HG03521 (cell line): ENCODE measurements around the gene GRM3.

Experiments
- ATAC-seq: cut with Tn5 transposase; IDR thresholded peaks from one replicate; pipeline ENCODE4 v1.9.1; 2021; ENCODE audit warnings: mild to moderate bottlenecking, moderate library complexity; ENCODE audit not compliant: unreplicated experiment

Gene GRM3

DNA sequence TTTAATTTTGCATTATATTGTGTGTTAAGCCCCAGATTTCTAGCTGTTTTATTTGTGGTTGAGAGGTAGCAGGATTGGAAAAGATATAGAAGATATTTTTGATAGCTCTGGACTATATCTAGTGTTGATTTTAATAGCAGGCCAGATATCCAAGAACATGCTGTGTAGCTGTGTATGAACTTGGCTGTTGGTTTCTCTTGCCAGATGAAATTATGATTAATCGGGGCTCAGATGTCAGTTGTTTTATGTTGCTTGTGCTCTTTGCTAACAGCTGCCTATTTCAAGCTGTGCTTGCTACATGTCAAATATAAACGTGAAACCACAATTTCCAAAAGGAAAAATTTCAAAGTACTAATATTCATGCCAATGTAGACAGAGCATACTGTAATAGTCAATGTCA lies 141.1 kb downstream of the GRM3 start:
- no peak for ATAC-seq

DNA sequence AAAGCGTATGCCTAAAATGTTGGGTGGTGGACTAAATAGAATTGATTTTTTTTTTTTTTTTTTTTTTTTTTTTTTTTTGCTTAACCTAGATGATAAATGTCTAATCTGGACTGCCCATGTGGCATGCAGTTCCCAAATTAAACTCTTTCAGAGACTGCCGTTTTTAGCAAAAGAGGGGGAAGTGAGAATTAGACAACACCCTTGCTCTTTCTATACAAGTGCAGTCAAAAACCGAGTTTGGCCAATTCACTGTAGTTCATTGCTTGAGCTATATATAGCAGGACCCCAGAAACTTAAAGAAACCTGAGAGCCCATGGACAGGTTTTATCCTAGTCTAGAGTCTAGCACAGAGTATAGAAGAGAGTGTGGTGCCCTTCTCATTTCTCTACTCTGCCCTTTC lies 141.9 kb downstream of the GRM3 start:
- ATAC-seq: peak; percentile 69

DNA sequence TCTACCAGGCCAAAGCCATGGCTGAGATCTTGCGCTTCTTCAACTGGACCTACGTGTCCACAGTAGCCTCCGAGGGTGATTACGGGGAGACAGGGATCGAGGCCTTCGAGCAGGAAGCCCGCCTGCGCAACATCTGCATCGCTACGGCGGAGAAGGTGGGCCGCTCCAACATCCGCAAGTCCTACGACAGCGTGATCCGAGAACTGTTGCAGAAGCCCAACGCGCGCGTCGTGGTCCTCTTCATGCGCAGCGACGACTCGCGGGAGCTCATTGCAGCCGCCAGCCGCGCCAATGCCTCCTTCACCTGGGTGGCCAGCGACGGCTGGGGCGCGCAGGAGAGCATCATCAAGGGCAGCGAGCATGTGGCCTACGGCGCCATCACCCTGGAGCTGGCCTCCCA lies 142.7 kb downstream of the GRM3 start:
- ATAC-seq: no peak

DNA sequence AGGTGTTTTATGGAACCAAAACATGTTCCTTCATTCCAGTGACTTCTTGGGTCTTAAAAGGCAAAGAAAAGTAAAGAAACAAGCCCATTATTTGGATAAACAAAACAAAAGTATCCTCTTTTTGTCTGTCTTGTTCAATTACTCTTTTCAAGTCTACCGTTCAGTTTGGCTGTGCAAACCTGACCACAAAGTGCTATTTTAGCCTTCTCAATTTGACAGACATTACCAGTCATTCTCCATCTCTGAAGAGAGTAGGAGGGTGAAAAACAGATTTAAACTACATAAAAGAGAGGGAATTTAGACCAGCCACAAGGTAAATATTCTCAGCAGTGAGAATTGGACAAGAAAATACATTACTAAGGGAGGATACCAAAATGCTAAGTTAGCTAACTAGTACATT lies 145.2 kb downstream of the GRM3 start:
- no peak for ATAC-seq

- ATAC-seq: peak; percentile 40
Observed at GRCh38 chr7:86790383-86790782, 146.7 kb downstream of the GRM3 start.

- no peak for ATAC-seq
Observed at GRCh38 chr7:86792260-86792659, 148.6 kb downstream of the GRM3 start.

DNA sequence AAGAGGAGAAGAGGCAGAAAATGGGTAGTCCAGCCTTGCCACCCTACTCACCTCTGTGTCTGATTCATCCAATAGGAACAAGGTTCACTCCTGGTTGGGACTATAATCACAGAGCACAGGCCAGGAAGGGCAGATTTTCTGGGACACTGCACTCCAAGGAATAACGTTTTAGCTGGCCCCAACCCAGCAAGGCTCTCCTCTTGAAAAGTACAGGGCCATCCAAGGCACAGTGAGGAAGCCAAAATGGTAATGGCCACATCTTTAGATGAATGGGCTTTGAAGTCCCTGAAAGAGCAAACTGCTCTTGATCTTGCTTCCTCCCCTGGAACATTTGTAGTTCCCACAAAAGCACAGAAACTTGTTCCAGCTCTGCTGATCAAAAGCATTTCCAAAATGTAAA lies 149.4 kb downstream of the GRM3 start:
- no peak for ATAC-seq

DNA sequence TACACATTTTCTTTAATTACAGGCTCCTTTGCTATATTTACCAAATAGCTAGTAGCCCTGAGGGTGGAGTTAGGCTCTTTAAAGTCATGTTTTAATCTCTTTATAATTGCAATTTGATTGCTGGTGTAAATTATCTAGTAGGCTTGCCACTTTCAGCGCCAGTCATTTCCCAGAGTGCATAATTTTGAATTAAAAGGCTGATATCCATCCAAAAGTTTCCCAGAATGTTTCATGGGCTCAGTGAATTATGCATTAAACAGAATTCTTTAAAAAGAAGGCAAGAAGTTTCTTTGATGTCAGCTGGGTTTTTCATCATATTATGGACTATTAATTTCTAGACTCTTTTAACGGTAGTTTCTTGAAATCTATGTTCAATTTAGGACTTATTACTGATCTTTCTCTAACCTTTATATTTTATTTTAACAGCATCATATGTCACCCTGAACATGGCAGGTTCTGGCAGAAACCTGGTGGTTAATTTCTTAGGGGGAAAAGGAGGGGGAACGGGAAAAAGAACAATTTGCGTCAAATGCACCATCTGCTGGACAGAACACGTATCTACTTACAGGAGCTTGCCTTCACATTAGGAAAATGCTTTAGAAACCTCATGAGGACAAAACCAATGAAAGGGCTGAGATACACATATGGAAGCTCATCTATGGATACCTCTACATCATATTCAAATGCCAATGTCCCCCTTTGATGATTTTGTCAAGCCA lies 171.1 kb downstream of the GRM3 start:
- no peak for ATAC-seq

DNA sequence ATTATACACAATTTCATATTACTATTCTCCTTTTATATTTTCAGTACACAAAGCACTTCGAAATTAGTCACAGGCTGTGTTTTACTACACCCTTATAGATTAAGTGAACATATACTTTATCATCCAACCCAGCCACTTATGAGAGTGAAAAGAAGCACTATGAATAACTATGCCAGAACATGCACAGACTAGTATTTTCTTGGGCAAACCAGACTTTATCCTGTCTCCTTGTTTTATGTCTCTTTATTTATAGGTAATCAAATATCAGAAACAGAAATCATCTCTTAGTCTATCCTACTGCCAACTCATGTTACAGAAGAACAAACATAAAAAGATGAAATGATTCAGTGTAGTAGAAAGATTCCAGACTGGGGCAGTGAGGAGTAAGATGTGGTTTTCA lies 171.8 kb downstream of the GRM3 start:
- ATAC-seq: no peak

DNA sequence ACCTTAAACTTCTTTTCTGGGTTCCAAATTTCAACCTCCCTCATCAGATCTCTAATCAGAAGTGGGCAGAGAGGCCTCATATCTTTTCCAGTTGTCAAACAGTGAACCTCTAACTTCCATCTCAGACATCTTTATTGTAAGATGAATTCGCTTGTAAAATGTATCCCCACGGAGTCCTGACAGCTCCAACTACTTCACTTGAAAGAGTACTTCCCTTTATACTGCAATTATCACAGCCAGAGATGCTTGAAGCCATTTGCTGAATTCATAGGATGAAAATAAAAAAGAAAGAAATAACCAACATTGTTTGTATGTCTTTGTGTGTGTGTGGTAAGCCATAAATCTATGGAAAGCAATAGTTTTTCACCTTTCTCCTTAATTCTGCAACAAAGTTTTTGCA lies 175.2 kb downstream of the GRM3 start:
- ATAC-seq: no peak

DNA sequence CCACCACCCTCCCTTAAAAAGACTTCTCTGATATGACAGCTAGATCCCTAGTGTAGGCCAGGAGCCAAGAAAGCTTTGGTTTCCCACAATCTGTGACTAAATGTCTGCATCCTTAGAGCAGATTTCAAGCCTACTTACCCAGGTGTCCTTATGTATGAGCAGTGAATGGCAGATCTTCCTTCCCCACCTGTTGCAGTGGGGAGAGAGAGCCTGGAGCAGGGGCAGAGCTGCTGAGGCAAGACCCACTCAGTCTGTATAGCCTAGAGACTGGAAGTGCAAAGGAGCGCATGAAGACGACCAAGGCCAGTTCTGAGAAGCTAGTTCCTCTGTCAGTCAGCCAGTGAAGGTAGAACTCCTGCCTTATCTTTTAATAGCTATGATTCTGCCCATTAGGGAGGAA lies 180.1 kb downstream of the GRM3 start:
- ATAC-seq: no peak

DNA sequence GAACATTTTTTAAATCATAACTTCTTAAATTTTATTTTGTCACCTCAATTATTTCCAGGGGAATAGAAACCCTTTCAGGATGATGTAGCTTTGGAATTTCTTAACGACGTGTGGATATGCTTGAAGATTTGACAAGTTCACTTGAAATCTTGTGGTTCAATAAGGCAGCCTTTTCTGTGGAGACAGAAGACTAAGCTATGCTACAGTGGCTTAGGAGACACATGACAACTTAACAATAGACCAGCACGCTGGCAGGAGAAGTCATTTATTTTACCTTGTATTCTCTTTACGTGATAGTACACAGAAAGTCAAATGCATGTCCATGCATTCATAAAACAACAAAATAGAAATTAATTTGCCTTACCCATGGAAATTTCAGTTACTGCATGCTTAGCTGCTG lies 181.6 kb downstream of the GRM3 start:
- ATAC-seq: no peak

GRCh38 chr7:86826948-86827347 lies 183.2 kb downstream of the GRM3 start:
- ATAC-seq: no peak

DNA sequence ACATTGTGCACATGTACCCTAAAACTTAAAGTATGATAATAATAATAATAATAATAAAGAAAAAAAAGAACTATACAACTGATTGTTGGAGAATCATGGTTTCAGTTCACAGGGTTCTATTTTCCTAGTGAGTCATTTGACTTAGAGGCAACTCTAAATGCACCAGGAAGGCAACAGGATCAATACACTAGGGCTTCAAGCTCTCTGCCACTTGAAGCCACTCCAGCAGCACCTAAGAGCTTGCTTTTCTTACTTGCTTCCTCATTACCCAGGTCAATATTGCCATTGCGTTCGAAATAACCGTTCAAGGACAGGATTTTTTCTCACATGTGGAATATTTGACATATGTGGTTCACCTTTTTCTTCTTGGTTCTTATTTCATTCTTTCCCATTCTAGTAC lies 189.7 kb downstream of the GRM3 start:
- no peak for ATAC-seq

- no peak for ATAC-seq
Observed at GRCh38 chr7:86837235-86837634, 193.5 kb downstream of the GRM3 start.

DNA sequence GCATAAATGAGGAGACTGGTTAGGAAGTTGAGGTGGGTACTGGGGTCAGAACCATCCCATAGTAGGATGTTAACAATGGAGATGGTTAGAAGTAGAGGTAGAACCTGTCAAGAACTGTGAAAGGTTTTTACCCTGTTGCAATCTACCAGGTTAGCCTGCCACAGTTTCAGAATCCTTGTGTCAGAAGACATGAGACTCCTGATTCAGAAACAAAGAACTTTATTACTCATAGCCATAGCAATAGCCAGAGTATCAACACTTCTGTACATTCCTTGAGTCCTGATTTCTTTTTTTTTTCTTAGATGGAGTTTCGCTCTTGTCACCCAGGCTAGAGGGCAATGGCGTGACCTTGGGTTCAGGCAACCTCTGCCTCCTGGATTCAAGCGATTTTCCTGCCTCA lies 200.9 kb downstream of the GRM3 start:
- ATAC-seq: no peak

DNA sequence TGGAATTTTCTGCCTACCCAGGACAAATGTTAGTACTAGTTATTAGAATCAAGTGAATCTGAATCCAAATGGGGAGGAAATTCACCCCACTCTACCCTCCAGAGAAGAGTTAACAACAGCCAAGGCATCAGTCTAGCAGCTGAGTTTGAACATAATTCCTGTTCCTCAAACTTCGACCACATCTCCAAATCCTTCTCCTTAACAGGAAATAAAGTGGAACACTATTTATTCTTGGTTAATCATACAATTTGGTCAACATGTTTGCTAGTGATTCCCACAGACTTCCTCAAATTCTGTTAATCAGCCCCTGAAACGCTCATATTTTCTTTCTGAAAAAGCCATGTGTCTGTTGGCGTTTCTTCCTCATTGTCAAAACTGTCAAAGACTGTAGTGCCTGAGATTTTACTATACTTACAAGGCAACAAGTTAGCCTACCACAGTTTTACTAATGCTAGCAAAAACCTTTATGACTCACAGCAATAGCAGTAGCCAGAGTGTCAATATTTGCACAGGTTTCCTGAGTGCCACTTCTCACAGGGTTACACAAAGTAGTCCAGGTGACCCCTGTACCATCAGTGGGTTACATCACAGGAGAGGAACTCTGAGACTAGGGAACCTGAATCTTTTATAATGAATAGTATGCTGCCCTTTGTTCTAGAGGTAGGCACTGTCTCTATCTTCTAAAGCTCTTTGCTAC lies 202.9 kb downstream of the GRM3 start:
- ATAC-seq: no peak

DNA sequence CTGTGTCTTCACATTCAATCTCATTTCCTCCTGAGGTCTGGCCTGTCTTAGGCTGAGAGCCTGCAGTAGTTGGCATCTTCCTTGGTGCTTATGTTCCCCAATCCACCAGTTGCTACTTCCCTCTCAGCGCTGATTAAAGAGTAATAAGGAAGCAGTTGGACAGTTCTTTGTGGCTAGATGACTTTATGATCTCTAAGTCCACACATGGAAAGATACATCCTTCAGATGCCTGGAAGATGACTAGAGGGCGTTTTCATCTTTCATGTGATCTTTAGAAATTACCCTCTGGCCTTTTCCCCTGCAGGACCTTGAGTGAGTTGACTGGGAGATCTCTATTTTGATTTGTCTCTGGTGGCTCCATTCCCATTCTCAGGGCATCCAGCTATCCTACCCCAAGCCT lies 204.5 kb downstream of the GRM3 start:
- ATAC-seq: no peak

DNA sequence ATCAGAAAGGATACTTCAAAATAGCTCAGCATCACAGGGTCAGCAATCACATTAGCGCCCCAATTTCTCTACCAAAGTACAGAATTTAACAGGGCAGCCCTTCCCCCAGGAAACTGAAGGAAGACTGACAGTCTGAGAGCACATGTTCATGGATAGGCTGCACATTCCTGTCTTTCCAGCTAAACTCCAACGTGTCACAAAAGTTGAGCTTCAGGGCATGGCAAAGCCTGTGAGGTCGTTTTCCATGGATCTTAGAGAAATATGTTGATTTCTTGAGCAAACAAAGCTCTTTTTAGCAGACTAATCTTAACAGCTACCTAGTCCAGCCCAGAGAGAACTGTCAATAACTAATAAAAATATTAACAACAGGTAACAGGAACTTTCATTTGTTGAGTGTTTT lies 207.9 kb downstream of the GRM3 start:
- ATAC-seq: no peak

DNA sequence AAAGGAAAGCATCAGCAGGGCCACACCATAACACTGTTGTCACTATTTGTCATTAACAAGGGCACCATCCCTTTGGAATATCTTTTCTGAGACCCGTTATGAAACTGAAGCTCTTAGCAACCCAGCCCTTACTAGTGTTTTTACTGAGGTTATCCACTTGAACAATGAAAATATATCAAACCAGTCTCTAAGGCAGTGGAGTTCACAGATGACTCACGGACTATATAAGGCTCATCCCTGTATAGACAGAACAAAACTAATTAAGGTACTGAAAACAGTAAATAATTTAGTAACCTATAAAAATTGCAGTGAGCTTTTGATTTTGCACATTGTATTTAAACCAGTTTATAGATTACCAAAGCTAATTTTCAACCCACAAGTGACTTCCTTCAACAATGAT lies 219.7 kb downstream of the GRM3 start:
- no peak for ATAC-seq

GRCh38 chr7:86867163-86867762 lies 223.6 kb downstream of the GRM3 start:
- no peak for ATAC-seq

DNA sequence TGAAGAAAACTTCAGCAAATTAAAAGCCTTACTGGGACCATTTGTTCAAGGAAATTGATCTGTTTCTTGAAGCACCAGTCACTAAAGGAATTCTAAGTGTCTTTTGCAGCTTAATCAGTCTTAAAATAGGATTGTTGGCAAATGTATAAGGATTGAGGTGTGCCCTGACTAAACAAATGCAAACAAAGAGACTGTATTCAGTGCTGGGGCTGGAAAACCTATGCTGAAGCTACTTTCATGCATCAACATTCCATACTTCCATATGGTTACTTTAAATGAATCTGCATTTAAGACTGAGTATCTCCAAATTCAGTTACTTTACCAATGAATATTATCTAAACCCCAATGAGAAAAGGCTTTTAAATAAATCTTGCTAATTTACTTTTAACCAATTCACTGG lies 232.4 kb downstream of the GRM3 start:
- no peak for ATAC-seq
